Lung microvascular endothelial cell (primary cell): ENCODE measurements around the gene SSTR5. TPM values are rescaled to one million over a fixed set of nuclear protein-coding genes. Genes with fewer than 3 reads are reported as not detected.
"Not testable (repeated sequence)": the region's sequence is repeated elsewhere in the genome, so short reads cannot be mapped to it uniquely, and the experiment has no call there.

ENCODE experiments used
- DNase-seq, 2 donors: peaks; one replicate each; pipeline versions ENCODE4 v3.0.0 to v3.0.0-alpha.2; 2010; ENCODE audit warnings: low read depth in 2 of 2
- total RNA-seq: library from RNA; depleted of rRNA; stranded (reverse); fragments of >200 nt; gene quantifications from 2 replicates; pipeline ENCODE4 v1.2.1, GENCODE V29; 2014

The SSTR5 gene
- total RNA-seq, 1 donor from 2014 or later: 0.20 TPM

GRCh38 chr16:1073566-1074378 lies 1.2 kb downstream of the SSTR5 start:
- no peak for DNase-seq

- DNase-seq: no peak
These were observed 1.8 kb downstream of the SSTR5 start for GRCh38 chr16:1074379-1074649.

- DNase-seq: no peak
These were observed 3.0 kb downstream of the SSTR5 start for GRCh38 chr16:1075546-1075945.

GRCh38 chr16:1076801-1077576 lies 4.4 kb downstream of the SSTR5 start:
- no peak for DNase-seq

GRCh38 chr16:1077877-1078578 lies 5.5 kb downstream of the SSTR5 start:
- no peak for DNase-seq

GRCh38 chr16:1078579-1079021 lies 6.1 kb downstream of the SSTR5 start:
- DNase-seq: peak; percentile 57 to 94

GRCh38 chr16:1079341-1079740 lies 6.8 kb downstream of the SSTR5 start:
- no peak for DNase-seq

- no peak for DNase-seq
These were observed 7.4 kb downstream of the SSTR5 start for GRCh38 chr16:1079786-1080525.

GRCh38 chr16:1080801-1081733 lies 8.5 kb downstream of the SSTR5 start:
- peak in 1 of 2 donors; percentile 45 for DNase-seq

GRCh38 chr16:1081734-1082265 lies 9.3 kb downstream of the SSTR5 start:
- DNase-seq: no peak

- DNase-seq: peak; percentile 63 to 84
These were observed 9.9 kb downstream of the SSTR5 start for GRCh38 chr16:1082266-1082951.

GRCh38 chr16:1082952-1083675 lies 10.6 kb downstream of the SSTR5 start:
- DNase-seq: no peak

GRCh38 chr16:1084971-1085370 lies 12.4 kb downstream of the SSTR5 start:
- DNase-seq: no peak

GRCh38 chr16:1086443-1086842 lies 13.9 kb downstream of the SSTR5 start:
- not testable (repeated sequence) for DNase-seq

- peak in 1 of 2 donors; percentile 59 for DNase-seq
These were observed 16.0 kb downstream of the SSTR5 start for GRCh38 chr16:1088295-1089170.

GRCh38 chr16:1089439-1089821 lies 16.9 kb downstream of the SSTR5 start:
- DNase-seq: no peak

- DNase-seq: no peak
These were observed 17.5 kb downstream of the SSTR5 start for GRCh38 chr16:1089822-1090619.
